ENCODE measurements around the gene BLOC1S4. TPM values are rescaled to one million over a fixed set of nuclear protein-coding genes. Genes with fewer than 3 reads are reported as not detected.
"Not testable (repeated sequence)": the region's sequence is repeated elsewhere in the genome, so short reads cannot be mapped to it uniquely, and the experiment has no call there.

The BLOC1S4 gene
- polyA plus RNA-seq, 3 donors = 4.7 to 10.8 (median 7.9) TPM

GRCh38 chr4:6750286-6751221 is 34.6 kb downstream of the BLOC1S4 start:
- no peak overlapping the region for H3K27ac ChIP-seq (ENCODE audit: low read depth, low read length)
- 80 to 91% (median 91%) methylated on average over 23 of the region's 23 CpGs for WGBS, 3 donors

DNA sequence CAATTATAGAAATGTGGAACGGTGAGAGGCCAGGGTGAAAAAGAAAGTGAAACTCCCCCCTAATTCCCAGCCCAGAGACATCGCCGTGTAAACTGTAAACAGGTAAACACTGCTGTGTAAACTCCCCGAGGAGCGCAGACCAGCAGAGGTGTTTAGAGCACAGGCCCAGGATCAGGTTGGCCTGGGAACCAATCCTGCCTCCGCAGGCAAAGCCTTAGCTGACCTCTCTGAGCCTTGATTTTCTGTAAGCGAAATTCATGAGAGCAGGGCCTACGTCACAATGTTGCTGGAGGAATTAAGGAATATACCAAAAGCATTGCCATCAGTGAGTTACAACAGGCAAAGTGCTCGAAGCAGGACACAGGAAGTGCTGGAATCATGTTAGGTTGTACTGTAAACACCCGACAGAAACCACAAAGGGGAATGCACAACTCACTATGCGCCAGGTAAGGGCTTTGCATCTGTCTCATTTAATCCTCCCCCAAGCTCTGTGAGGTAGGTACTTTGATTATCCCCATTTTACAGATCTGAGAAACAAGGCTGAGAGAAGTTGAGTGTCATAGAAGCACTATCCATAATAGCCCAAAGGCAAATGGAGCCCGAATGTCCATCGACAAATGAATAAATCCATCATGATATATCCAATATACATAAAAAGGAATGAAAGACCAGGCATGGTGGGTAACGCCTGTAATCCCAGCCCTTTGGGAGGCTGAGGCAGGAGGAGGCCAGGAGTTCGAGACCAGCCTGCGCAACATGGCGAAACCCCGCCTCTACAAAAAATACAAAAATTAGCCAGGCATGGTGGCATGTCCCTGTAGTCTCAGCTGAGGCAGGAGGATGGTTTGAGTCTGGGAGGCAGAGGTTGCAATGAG is 35.9 kb downstream of the BLOC1S4 start:
- WGBS, 3 donors = 72 to 81% (median 79%) methylated on average over 18 of the region's 18 CpGs
- no peak overlapping the region for H3K27ac ChIP-seq (ENCODE audit: low read depth, low read length)

DNA sequence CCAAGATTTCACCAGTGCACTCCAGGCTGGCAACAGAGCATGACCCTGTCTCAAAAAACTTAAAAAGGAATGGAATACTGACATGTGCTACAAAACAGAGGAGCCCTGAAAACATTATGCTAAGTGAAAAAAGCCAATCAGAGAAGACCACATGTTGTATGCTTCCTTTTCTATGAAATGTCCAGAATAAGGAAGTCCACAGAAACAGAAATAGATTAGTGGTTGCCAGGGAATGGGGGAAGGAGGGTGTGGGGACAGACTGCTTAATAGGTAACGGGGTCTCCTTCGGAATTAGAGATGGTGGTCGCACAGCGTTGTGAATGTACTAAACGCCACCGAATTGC is 36.5 kb downstream of the BLOC1S4 start:
- WGBS, 3 donors = 67 to 93% (median 85%) methylated on average over 6 of the region's 6 CpGs
- no peak overlapping the region for H3K27ac ChIP-seq (ENCODE audit: low read depth, low read length)

DNA sequence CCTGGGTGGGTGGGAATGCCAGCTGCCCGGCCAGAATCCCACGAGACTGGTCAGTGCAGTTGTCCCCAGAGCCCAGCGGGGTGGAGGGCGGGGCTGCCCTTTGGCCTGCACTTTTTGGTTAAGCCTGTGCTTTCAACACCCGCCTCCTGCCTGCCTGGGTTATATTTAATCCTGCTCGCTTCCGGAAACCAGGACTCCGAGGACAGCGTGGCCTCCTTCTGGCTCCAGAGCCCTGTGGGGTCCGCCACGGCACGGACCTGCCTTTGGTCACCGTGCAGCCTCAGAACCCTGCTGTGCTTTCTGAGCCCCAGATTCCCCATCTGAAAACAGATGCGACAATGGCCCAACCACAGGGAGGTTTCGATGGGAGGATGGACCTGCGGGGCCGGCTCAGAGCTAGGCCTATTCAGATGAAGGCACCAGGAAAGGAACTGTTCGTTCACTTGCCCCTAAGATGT is 37.2 kb downstream of the BLOC1S4 start:
- WGBS, 3 donors = 76 to 84% (median 84%) methylated on average over 18 of the region's 18 CpGs
- no peak overlapping the region for H3K27ac ChIP-seq (ENCODE audit: low read depth, low read length)

- WGBS, 3 donors = 89 to 97% (median 89%) methylated on average over 9 of the region's 9 CpGs
- no peak overlapping the region for H3K27ac ChIP-seq (ENCODE audit: low read depth, low read length)
These were observed 37.9 kb downstream of the BLOC1S4 start for GRCh38 chr4:6753891-6754290.

- H3K27ac ChIP-seq (ENCODE audit: low read depth, low read length) = no peak overlapping the region
- 93 to 96% (median 96%) methylated on average over 3 of the region's 3 CpGs for WGBS, 3 donors
These were observed 38.6 kb downstream of the BLOC1S4 start for GRCh38 chr4:6754481-6755087.

GRCh38 chr4:6755088-6755753 is 39.2 kb downstream of the BLOC1S4 start:
- 64 to 85% (median 78%) methylated on average over 5 of the region's 5 CpGs for WGBS, 3 donors
- H3K27ac ChIP-seq (ENCODE audit: low read depth, low read length) = no peak overlapping the region

GRCh38 chr4:6756345-6756744 is 40.4 kb downstream of the BLOC1S4 start:
- WGBS, 3 donors = 71 to 78% (median 77%) methylated on average over 2 of the region's 6 CpGs
- not testable (repeated sequence) for H3K27ac ChIP-seq (ENCODE audit: low read depth, low read length)

DNA sequence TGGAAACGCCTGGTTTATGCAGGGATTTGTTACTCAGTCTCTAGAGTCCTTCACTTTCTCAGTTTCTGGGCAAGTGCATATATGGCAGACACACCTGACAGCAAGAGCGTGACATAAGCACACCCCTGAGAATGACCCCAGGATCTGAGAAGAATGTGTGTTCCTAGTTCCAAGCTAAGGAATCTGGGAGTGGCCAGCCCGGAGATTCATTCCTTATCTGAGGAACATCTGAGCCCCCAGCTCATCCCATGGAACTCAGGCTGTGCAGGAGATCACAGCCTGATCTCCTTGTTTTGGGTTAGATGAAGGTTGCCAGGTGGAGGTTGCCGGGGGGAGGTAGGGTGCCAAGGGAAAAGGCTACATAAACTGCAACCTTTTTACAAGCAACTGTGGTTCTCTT is 42.8 kb downstream of the BLOC1S4 start:
- 70 to 80% (median 80%) methylated on average over 4 of the region's 4 CpGs for WGBS, 3 donors

GRCh38 chr4:6760865-6761264 is 44.9 kb downstream of the BLOC1S4 start:
- WGBS, 3 donors = 93 to 96% (median 95%) methylated on average over 9 of the region's 9 CpGs

More for the DNA sequence above, 42.8 kb downstream of the BLOC1S4 start:
- H3K27ac ChIP-seq (ENCODE audit: low read depth, low read length) = no peak overlapping the region

DNA sequence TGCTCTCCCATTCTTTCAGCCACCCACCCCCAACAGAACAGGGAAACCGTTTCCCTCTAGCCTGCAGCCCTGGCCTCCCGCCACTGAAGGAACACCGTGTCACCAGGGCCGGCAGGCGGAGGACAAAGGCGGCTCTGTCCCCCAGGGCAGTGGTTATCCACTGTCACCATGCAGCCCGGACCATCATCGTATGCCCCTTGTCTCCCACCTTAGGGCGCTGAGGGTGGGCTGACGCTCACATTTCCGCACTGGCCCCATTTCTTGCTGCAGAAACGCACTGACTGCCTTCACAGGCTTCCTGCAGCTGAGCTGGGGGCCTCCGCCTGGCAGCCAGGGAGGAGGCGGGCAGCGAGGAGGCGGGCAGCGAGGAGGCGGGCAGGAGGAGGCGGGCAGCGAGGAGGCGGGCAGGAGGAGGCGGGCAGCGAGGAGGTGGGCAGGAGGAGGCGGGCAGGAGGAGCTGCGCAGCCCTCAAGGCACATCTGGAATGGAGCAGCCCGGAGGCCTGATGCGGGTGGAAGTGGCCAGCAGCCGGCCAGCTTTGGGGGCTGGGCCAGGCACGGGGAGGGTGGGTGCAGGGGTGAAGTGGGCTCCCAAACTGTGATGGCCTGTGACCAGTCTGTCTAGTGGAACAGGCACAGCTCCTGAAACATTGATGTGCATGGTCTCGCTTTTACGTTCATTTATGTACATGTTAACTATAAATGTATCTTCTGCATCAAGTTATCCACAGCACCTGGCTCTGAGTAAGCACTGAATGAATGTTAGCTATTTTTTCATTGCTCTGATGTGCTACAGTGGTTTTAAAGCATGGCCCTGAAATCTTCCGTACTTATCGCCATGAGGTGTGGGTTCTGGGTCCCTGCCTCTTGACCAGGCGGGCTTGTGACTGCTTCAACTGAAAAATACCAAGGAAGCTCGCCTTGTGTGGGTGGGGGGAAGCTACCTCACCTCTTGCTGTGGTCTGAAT is 46.0 kb downstream of the BLOC1S4 start:
- 76 to 80% (median 77%) methylated on average over 32 to 35 of the region's 35 CpGs for WGBS, 3 donors

More at GRCh38 chr4:6760865-6761264, 44.9 kb downstream of the BLOC1S4 start:
- no peak overlapping the region for H3K27ac ChIP-seq (ENCODE audit: low read depth, low read length)

DNA sequence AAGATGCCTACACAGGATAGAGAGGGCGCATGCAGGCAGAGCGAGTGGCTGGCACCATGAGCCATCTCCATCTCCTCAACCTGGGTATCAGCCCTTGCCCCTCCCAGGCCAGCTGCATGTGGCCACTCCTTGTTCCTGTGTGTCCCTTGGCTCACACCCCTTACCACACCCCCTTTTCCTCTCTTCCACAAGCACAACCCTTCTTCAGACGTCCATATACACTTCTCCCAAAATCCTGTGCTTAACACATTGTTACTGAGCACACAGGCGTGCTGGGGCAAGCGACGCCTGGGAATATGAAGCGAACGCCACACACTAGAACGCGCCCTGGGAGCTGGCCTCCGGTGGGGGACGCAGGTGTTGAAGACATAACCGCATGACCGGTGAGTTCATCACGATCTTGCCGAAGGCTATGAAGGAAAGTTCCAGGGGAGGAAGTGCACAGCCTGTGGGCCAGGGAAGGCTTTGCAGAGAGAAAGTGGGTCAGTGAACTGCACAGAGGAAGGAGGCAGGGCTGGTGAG is 47.4 kb downstream of the BLOC1S4 start:
- WGBS, 3 donors = 78 to 83% (median 81%) methylated on average over 16 of the region's 16 CpGs
- no peak overlapping the region for H3K27ac ChIP-seq (ENCODE audit: low read depth, low read length)

More for the DNA sequence above, 46.0 kb downstream of the BLOC1S4 start:
- no peak overlapping the region for H3K27ac ChIP-seq (ENCODE audit: low read depth, low read length)

DNA sequence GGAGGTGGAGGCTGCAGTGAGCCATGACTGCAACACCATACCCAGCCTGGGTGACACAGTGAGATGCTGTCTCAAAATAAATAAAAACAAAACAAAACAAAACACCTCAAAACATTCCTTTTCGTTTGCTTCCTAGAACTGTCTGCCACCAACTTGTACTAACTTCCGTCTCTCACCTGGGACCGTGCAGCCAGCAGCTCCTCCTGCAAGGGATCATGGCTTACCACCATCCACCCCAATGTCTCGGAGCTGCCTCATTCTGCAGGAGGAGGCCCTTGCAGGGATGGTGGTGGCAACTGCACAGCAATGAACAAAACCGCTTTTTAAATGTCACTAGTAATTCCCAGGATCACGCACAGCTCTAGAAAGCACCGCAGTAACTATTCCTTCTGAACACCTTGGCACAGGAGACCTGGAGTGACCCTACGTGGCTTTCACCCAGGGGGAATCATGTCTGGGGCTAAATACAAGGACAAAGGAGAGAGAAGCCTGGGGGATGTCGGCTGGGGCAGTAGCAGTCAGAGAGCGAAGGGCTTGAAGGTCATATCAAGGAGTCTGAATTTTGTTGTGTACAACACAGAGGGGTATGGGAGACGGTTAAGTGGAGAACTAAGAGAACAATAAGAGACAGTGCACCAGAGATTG is 49.1 kb downstream of the BLOC1S4 start:
- no peak overlapping the region for H3K27ac ChIP-seq (ENCODE audit: low read depth, low read length)
- 74 to 85% (median 83%) methylated on average over 11 of the region's 11 CpGs for WGBS, 3 donors

- WGBS, 3 donors = 90 to 100% (median 92%) methylated on average over 2 of the region's 2 CpGs
- no peak overlapping the region for H3K27ac ChIP-seq (ENCODE audit: low read depth, low read length)
These were observed 49.7 kb downstream of the BLOC1S4 start for GRCh38 chr4:6765703-6766102.

Measured in adipose tissue (tissue), 3 donors.